ENCODE data around the gene DMD. TPM values are rescaled to one million over a fixed set of nuclear protein-coding genes. Genes with fewer than 3 reads are reported as not detected.

Gene DMD
- total and polyA plus RNA-seq, 12 donors = 28.5 to 228 (median 168) TPM

DNA sequence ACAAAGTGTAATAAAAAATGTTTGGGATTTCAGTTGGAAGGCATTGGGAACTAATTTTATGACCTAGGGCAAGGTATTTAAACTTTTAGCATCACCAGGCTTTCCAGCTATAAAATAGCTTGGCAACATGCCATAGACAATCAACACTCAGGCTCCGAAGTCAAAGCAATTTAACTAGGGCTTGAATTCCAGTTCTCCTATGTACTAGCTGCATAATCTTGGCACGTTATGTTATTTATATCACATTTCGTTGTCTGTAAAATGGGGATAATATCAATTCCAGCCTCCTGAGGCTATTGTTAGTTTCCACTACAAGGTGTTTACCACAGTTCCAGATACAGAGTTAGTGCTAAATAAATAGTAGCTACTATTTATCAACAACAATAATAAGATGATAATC lies 78.8 kb downstream of the DMD start:
- intact Hi-C loops (cut with DNase I) = no loop called here
- H3K4me1 ChIP-seq = peaks cover 0 to 11% (median 0%) of the 10 kb centered on the region in 9 donors
- H3K4me3 ChIP-seq = no peak overlapping the region
- TF ChIP-seq, protein P1, sequence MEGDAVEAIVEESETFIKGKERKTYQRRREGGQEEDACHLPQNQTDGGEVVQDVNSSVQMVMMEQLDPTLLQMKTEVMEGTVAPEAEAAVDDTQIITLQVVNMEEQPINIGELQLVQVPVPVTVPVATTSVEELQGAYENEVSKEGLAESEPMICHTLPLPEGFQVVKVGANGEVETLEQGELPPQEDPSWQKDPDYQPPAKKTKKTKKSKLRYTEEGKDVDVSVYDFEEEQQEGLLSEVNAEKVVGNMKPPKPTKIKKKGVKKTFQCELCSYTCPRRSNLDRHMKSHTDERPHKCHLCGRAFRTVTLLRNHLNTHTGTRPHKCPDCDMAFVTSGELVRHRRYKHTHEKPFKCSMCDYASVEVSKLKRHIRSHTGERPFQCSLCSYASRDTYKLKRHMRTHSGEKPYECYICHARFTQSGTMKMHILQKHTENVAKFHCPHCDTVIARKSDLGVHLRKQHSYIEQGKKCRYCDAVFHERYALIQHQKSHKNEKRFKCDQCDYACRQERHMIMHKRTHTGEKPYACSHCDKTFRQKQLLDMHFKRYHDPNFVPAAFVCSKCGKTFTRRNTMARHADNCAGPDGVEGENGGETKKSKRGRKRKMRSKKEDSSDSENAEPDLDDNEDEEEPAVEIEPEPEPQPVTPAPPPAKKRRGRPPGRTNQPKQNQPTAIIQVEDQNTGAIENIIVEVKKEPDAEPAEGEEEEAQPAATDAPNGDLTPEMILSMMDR (IDR thresholded peaks at IDR 0.05) = no peak
- no peak overlapping the region for H3K27ac ChIP-seq
- H3K36me3 ChIP-seq = no peaks in the 10 kb centered on the region
- DNase-seq (no peak), ATAC-seq (no peak)
- H3K9me3 ChIP-seq = peaks cover 0 to 4% (median 0%) of the 10 kb centered on the region in 11 donors
- 33 to 51% methylated on average over 3 of the region's 3 CpGs for WGBS, 2 donors
- H3K27me3 ChIP-seq = no peaks in the 10 kb centered on the region

DNA sequence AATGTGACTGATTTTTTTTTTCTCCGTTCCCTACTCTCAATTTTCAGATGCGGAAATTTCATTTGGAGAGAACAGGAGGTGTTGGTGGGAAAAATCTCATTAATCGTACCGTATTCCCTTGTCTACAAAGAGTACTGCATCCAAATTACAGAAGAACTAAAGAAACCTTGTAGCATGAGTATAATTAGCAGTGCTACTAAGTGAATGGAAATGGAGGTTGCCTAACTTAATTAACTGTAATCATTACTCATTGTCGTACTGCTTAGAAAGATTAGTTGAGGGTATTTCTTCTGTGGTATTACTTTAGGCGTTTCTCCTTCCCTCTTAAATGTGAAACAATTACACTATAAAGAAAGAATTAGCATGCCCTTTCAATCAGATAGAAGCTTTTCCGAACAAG lies 81.7 kb downstream of the DMD start:
- Histone ChIP-seq H3K27me3 (peaks cover 0 to 4% (median 0%) of the 10 kb centered on the region in 7 donors), H3K9me3 (no peaks in the 10 kb centered on the region), H3K36me3 (no peaks in the 10 kb centered on the region), H3K4me3 (no peak overlapping the region), H3K4me1 (peaks cover 0 to 16% (median 0%) of the 10 kb centered on the region in 9 donors), H3K27ac (no peak overlapping the region)
- intact Hi-C loops (cut with DNase I) = loop anchor here in 2 of 10 donors (5.0 to 10.0 kb wide), 2 partner anchors 75 to 78 kb away; no protein-coding TSS in a partner anchor
- WGBS, 2 donors = 79 to 88% methylated on average over 7 of the region's 7 CpGs
- no peak for DNase-seq
- no peak for ATAC-seq
- TF ChIP-seq, protein P1 (IDR thresholded peaks at IDR 0.05) = no peak

DNA sequence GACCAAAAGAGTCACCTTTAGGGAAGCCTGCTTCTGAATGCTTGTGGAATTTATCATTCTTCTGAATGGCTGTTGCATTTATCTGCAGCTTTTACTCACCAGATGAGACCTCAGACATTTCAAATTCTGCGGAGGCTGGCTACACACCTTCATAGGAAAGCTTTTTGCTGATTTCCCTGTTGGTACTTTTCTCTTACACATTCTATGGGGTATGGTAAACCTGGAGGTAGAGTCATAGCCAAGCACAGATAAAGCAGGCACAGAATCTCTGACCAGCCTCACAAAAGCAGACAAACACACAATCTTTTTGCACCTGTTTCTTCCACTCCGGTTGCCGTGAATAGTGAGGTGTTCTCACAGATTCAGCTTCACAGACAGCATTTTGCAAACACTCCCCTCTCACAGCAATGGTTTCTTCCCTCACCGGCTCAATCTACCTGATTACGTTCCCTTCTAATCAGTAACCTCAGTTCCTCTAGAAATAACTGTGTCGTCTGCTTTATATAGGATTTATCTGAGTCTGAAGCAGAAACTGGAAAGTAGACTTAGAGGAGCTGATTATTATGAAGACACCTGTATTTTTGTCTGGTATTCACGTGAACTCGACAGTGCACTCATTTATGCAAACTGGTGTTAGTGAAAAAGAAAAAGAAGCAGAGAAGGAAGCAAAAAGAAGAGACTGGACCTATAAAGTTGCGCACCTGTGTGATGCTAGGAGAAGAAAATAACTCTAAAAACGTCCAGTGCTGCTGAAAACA lies 83.1 kb downstream of the DMD start:
- DNase-seq (no peak), ATAC-seq (no peak)
- TF ChIP-seq, protein P1 (IDR thresholded peaks at IDR 0.05) = no peak
- Histone ChIP-seq H3K36me3 (no peaks in the 10 kb centered on the region), H3K9me3 (no peaks in the 10 kb centered on the region), H3K4me1 (peaks cover 0 to 9% (median 0%) of the 10 kb centered on the region in 9 donors), H3K4me3 (no peak overlapping the region), H3K27ac (no peak overlapping the region), H3K27me3 (peaks cover 0 to 4% (median 0%) of the 10 kb centered on the region in 7 donors)
- intact Hi-C loops (cut with DNase I) = loop anchor here in 2 of 10 donors (5.0 to 10.0 kb wide), 2 partner anchors 77 to 79 kb away; no protein-coding TSS in a partner anchor
- WGBS, 2 donors = 40 to 48% methylated on average over 10 of the region's 10 CpGs

DNA sequence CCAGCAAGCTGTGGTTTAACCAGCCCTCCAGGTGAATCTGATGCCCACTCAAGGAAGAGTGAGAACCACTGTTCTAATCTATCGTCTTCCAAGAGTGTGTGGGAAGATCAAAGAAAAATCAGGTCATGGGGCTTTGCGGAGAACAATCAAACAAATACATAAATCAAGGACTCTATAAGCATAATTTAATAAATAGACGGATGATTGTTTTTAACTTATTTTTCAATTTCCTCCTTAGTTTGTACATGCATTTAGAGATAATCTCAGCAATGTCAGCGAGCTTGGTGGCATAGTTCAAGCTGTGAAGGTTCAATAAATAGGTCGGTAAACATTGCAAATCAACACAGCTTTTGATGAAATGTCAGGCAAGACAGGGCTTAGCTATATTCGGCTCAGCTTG lies 84.9 kb downstream of the DMD start:
- intact Hi-C loops (cut with DNase I) = loop anchor here in 2 of 10 donors (5.0 to 10.0 kb wide), 2 partner anchors 78 to 81 kb away; no protein-coding TSS in a partner anchor
- Histone ChIP-seq H3K4me1 (peaks cover 0 to 5% (median 0%) of the 10 kb centered on the region in 9 donors), H3K27ac (no peak overlapping the region), H3K9me3 (no peaks in the 10 kb centered on the region), H3K4me3 (no peak overlapping the region), H3K27me3 (peaks cover 0 to 4% (median 0%) of the 10 kb centered on the region in 7 donors), H3K36me3 (no peaks in the 10 kb centered on the region)
- ATAC-seq = no peak
- 55 to 57% methylated on average over 6 of the region's 6 CpGs for WGBS, 2 donors
- DNase-seq = no peak
- TF ChIP-seq, protein P1 (IDR thresholded peaks at IDR 0.05) = no peak
